Measurements from ENCODE around the gene COG7. TPM values are rescaled to one million over a fixed set of nuclear protein-coding genes. Genes with fewer than 3 reads are reported as not detected.

COG7 gene
- polyA plus RNA-seq, 1 donor (not counting 4 experiments of a cell fraction or from before 2014, with no cell fraction given), result 14.7 TPM

- H2AFZ ChIP-seq (ENCODE audit: control insufficient read depth, low read length), result no peak overlapping the region
- H3K9ac ChIP-seq (ENCODE audit: control insufficient read depth, extremely low read depth, insufficient read depth, low read length), result no peak overlapping the region
- no peak overlapping the region for H3K27ac ChIP-seq (ENCODE audit: control insufficient read depth, insufficient read depth, low read length)
- no peaks in the 10 kb centered on the region for H4K20me1 ChIP-seq (ENCODE audit: control insufficient read depth, extremely low read depth, insufficient read depth, low read length)
- peaks cover 12% of the 10 kb centered on the region for H3K4me1 ChIP-seq (ENCODE audit: control insufficient read depth, extremely low read depth, insufficient read depth, low read length)
- H3K36me3 ChIP-seq (ENCODE audit: control insufficient read depth in 2 of 2, extremely low read depth in 1 of 2, insufficient read depth in 2 of 2, low read length in 2 of 2), result no peaks in the 10 kb centered on the region
- H3K9me3 ChIP-seq (ENCODE audit: control insufficient read depth, low read depth, low read length), result no peaks in the 10 kb centered on the region
- H3K27me3 ChIP-seq (ENCODE audit: control insufficient read depth, extremely low read depth, insufficient read depth, low read length), result no peaks in the 10 kb centered on the region
- H3K4me2 ChIP-seq (ENCODE audit: control insufficient read depth, extremely low read depth, insufficient read depth, low read depth, low read length), result no peak overlapping the region
- H3K79me2 ChIP-seq (ENCODE audit: control insufficient read depth, insufficient read depth, low read length), result no peaks in the 10 kb centered on the region
- DNase-seq (ENCODE audit: low read depth, low spot score), result no peak
- no peak overlapping the region for H3K4me3 ChIP-seq (ENCODE audit: control insufficient read depth in 2 of 3, extremely low read depth in 1 of 3, insufficient read depth in 2 of 3, low read depth in 1 of 3, low read length in 3 of 3)
- TF ChIP-seq EZH2 (IDR thresholded peaks at IDR 0.05; ENCODE audit: low read length) (no peak), CTCF (optimal IDR thresholded peaks at IDR 0.05 in 1 of 3, IDR thresholded peaks at IDR 0.05 in 1 of 3, conservative IDR thresholded peaks at IDR 0.05 in 1 of 3; ENCODE audit: extremely low read depth in 1 of 3, insufficient read depth in 2 of 3, low read length in 3 of 3) (no peak)
- no peaks in the 10 kb centered on the region for H3K9me1 ChIP-seq (ENCODE audit: control insufficient read depth, extremely low read depth, insufficient read depth, low read length)
- FAIRE-seq, result no peak
- dilution Hi-C loops (cut with MboI; ENCODE audit: extremely low pct_ligation_motif_present, low sequenced_read_pairs), result no loop called here
Observed at GRCh38 chr16:23365602-23366240, 87.3 kb downstream of the COG7 start.

- DNase-seq (ENCODE audit: low read depth, low spot score) (no peak), FAIRE-seq (no peak)
- Histone ChIP-seq H3K27me3 (ENCODE audit: control insufficient read depth, extremely low read depth, insufficient read depth, low read length) (no peaks in the 10 kb centered on the region), H3K36me3 (ENCODE audit: control insufficient read depth in 2 of 2, extremely low read depth in 1 of 2, insufficient read depth in 2 of 2, low read length in 2 of 2) (no peaks in the 10 kb centered on the region), H2AFZ (ENCODE audit: control insufficient read depth, low read length) (no peak overlapping the region), H4K20me1 (ENCODE audit: control insufficient read depth, extremely low read depth, insufficient read depth, low read length) (no peaks in the 10 kb centered on the region), H3K9me1 (ENCODE audit: control insufficient read depth, extremely low read depth, insufficient read depth, low read length) (no peaks in the 10 kb centered on the region), H3K4me3 (ENCODE audit: control insufficient read depth in 2 of 3, extremely low read depth in 1 of 3, insufficient read depth in 2 of 3, low read depth in 1 of 3, low read length in 3 of 3) (no peak overlapping the region), H3K4me1 (ENCODE audit: control insufficient read depth, extremely low read depth, insufficient read depth, low read length) (peaks cover 2% of the 10 kb centered on the region), H3K9ac (ENCODE audit: control insufficient read depth, extremely low read depth, insufficient read depth, low read length) (no peak overlapping the region), H3K79me2 (ENCODE audit: control insufficient read depth, insufficient read depth, low read length) (no peaks in the 10 kb centered on the region), H3K4me2 (ENCODE audit: control insufficient read depth, extremely low read depth, insufficient read depth, low read depth, low read length) (no peak overlapping the region), H3K9me3 (ENCODE audit: control insufficient read depth, low read depth, low read length) (no peaks in the 10 kb centered on the region), H3K27ac (ENCODE audit: control insufficient read depth, insufficient read depth, low read length) (no peak overlapping the region)
- dilution Hi-C loops (cut with MboI; ENCODE audit: extremely low pct_ligation_motif_present, low sequenced_read_pairs), result no loop called here
- no peak for TF ChIP-seq EZH2 (IDR thresholded peaks at IDR 0.05; ENCODE audit: low read length)
- no peak for TF ChIP-seq CTCF (optimal IDR thresholded peaks at IDR 0.05 in 1 of 3, IDR thresholded peaks at IDR 0.05 in 1 of 3, conservative IDR thresholded peaks at IDR 0.05 in 1 of 3; ENCODE audit: extremely low read depth in 1 of 3, insufficient read depth in 2 of 3, low read length in 3 of 3)
Observed at GRCh38 chr16:23362460-23363317, 90.3 kb downstream of the COG7 start.

All from keratinocyte (primary cell).